ENCODE measurements around the gene SWAP70. TPM values are rescaled to one million over a fixed set of nuclear protein-coding genes. Genes with fewer than 3 reads are reported as not detected.

SWAP70 gene
- polyA plus RNA-seq, 3 donors, result 10.9 to 26.4 (median 13.8) TPM

GRCh38 chr11:9687711-9688477 is 24.0 kb downstream of the SWAP70 start:
- no peaks in the 10 kb centered on the region for H3K9me3 ChIP-seq (replicated peaks in 1 of 2; ENCODE audit: control insufficient read depth in 1 of 2, insufficient read depth in 1 of 2, low read length in 2 of 2)
- H3K9ac ChIP-seq (ENCODE audit: insufficient read depth, low read length, poor library complexity, severe bottlenecking), result no peak overlapping the region
- intact Hi-C loops (cut with micrococcal nuclease), result no loop called here
- Mint-ChIP-seq H3K9me3 (no peaks in the 10 kb centered on the region), H3K36me3 (peaks cover 5 to 13% of the 10 kb centered on the region in 2 donors), H3K27me3 (ENCODE audit: low read depth in 3 of 3) (no peaks in the 10 kb centered on the region), H3K4me3 (no peak overlapping the region), H3K4me1 (peaks cover 19% of the 10 kb centered on the region), H3K27ac (no peak overlapping the region)
- H2AFZ ChIP-seq (ENCODE audit: insufficient read depth, low read depth, low read length, poor library complexity, severe bottlenecking), result no peak overlapping the region
- no peak for TF ChIP-seq CTCF (IDR thresholded peaks at IDR 0.05)
- H3K36me3 ChIP-seq (replicated peaks in 1 of 2; ENCODE audit: control insufficient read depth in 1 of 2, insufficient read depth in 2 of 2, low read length in 2 of 2), result peaks cover 0 to 6% of the 10 kb centered on the region in 2 donors
- H4K20me1 ChIP-seq (ENCODE audit: insufficient read depth, low read length), result peaks cover 58% of the 10 kb centered on the region
- WGBS (ENCODE audit: insufficient coverage), result 100% methylated on average over 1 of the region's 2 CpGs
- H3K4me3 ChIP-seq (replicated peaks in 1 of 3; ENCODE audit: low read depth in 2 of 3, low read length in 3 of 3), result no peak overlapping the region
- H3K27me3 ChIP-seq (ENCODE audit: control insufficient read depth in 2 of 2, insufficient read depth in 2 of 2, low read length in 2 of 2), result no peaks in the 10 kb centered on the region
- peaks cover 32 to 38% of the 10 kb centered on the region in 2 donors for H3K4me1 ChIP-seq (ENCODE audit: control insufficient read depth in 1 of 2, insufficient read depth in 2 of 2, low read length in 2 of 2)
- H3K4me2 ChIP-seq (replicated peaks; ENCODE audit: extremely low read depth, low read length, poor library complexity, severe bottlenecking), result no peak overlapping the region
- peak overlapping the region in 1 of 2 donors; percentile 74 for H3K27ac ChIP-seq (ENCODE audit: low read depth in 1 of 2, low read length in 2 of 2)
- H3K79me2 ChIP-seq (ENCODE audit: insufficient read depth, low read length), result peaks cover 54% of the 10 kb centered on the region
- DNase-seq, result no peak

- intact Hi-C loops (cut with micrococcal nuclease), result no loop called here
Measured at GRCh38 chr11:9688716-9689511, 25.0 kb downstream of the SWAP70 start.

More at GRCh38 chr11:9688716-9689511, 25.0 kb downstream of the SWAP70 start:
- DNase-seq, result peak; percentile 66 to 74 (median 69)
- H3K27ac Mint-ChIP-seq, result no peak overlapping the region
- no peak for TF ChIP-seq CTCF (IDR thresholded peaks at IDR 0.05)
- H3K9me3 ChIP-seq (replicated peaks in 1 of 2; ENCODE audit: control insufficient read depth in 1 of 2, insufficient read depth in 1 of 2, low read length in 2 of 2), result no peaks in the 10 kb centered on the region
- 38% methylated on average over 4 of the region's 7 CpGs for WGBS (ENCODE audit: insufficient coverage)
- H3K36me3 ChIP-seq (replicated peaks in 1 of 2; ENCODE audit: control insufficient read depth in 1 of 2, insufficient read depth in 2 of 2, low read length in 2 of 2), result peaks cover 0 to 7% of the 10 kb centered on the region in 2 donors
- H3K9me3 Mint-ChIP-seq, result no peaks in the 10 kb centered on the region
- H4K20me1 ChIP-seq (ENCODE audit: insufficient read depth, low read length), result peaks cover 54% of the 10 kb centered on the region
- H3K27ac ChIP-seq (ENCODE audit: low read depth in 1 of 2, low read length in 2 of 2), result peak overlapping the region in 1 of 2 donors; percentile 74
- H3K9ac ChIP-seq (ENCODE audit: insufficient read depth, low read length, poor library complexity, severe bottlenecking), result no peak overlapping the region
- H3K4me2 ChIP-seq (replicated peaks; ENCODE audit: extremely low read depth, low read length, poor library complexity, severe bottlenecking), result peak overlapping the region; percentile 21
- no peak overlapping the region for H3K4me3 ChIP-seq (replicated peaks in 1 of 3; ENCODE audit: low read depth in 2 of 3, low read length in 3 of 3)
- H3K27me3 ChIP-seq (ENCODE audit: control insufficient read depth in 2 of 2, insufficient read depth in 2 of 2, low read length in 2 of 2), result no peaks in the 10 kb centered on the region
- peaks cover 50% of the 10 kb centered on the region for H3K79me2 ChIP-seq (ENCODE audit: insufficient read depth, low read length)
- no peak overlapping the region for H2AFZ ChIP-seq (ENCODE audit: insufficient read depth, low read depth, low read length, poor library complexity, severe bottlenecking)
- peaks cover 2 to 13% of the 10 kb centered on the region in 2 donors for H3K36me3 Mint-ChIP-seq
- H3K4me3 Mint-ChIP-seq, result no peak overlapping the region
- H3K27me3 Mint-ChIP-seq (ENCODE audit: low read depth in 3 of 3), result no peaks in the 10 kb centered on the region
- peaks cover 33 to 42% of the 10 kb centered on the region in 2 donors for H3K4me1 ChIP-seq (ENCODE audit: control insufficient read depth in 1 of 2, insufficient read depth in 2 of 2, low read length in 2 of 2)
- peaks cover 23% of the 10 kb centered on the region for H3K4me1 Mint-ChIP-seq

All from CD14-positive monocyte (primary cell).